ENCODE data around the gene ZNF23.

- TF ChIP-seq, protein P1, sequence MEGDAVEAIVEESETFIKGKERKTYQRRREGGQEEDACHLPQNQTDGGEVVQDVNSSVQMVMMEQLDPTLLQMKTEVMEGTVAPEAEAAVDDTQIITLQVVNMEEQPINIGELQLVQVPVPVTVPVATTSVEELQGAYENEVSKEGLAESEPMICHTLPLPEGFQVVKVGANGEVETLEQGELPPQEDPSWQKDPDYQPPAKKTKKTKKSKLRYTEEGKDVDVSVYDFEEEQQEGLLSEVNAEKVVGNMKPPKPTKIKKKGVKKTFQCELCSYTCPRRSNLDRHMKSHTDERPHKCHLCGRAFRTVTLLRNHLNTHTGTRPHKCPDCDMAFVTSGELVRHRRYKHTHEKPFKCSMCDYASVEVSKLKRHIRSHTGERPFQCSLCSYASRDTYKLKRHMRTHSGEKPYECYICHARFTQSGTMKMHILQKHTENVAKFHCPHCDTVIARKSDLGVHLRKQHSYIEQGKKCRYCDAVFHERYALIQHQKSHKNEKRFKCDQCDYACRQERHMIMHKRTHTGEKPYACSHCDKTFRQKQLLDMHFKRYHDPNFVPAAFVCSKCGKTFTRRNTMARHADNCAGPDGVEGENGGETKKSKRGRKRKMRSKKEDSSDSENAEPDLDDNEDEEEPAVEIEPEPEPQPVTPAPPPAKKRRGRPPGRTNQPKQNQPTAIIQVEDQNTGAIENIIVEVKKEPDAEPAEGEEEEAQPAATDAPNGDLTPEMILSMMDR (IDR thresholded peaks at IDR 0.05), result peak in 3 of 4 experiments; percentile 51 to 68 (median 55)
- no peak for TF ChIP-seq POLR2A (IDR thresholded peaks at IDR 0.05)
Measured at GRCh38 chr16:71499775-71500364, 37.8 kb upstream of the ZNF23 start.

All from prostate gland (tissue), 2 donors.